ENCODE data around the gene LMAN1L.

LMAN1L gene

GRCh38 chr15:74827614-74828013 is 15.0 kb downstream of the LMAN1L start:
- Histone ChIP-seq H2AFZ (ENCODE audit: low read length) (no peak overlapping the region), H3K4me3 (ENCODE audit: low read depth, low read length, poor library complexity, severe bottlenecking) (no peak overlapping the region), H3K9me3 (ENCODE audit: low read length) (no peaks in the 10 kb centered on the region), H3K36me3 (ENCODE audit: insufficient read depth, low read length) (no peaks in the 10 kb centered on the region), H3F3A (ENCODE audit: insufficient read depth, low read length) (no peaks in the 10 kb centered on the region), H3K4me2 (ENCODE audit: low read length) (no peak overlapping the region), H3K27ac (ENCODE audit: low read depth, low read length, poor library complexity, severe bottlenecking) (no peak overlapping the region), H3K27me3 (ENCODE audit: insufficient read depth, low read length) (no peaks in the 10 kb centered on the region), H3K9me2 (ENCODE audit: low read depth, low read length) (no peaks in the 10 kb centered on the region), H4K20me1 (ENCODE audit: insufficient read depth, low read length) (no peaks in the 10 kb centered on the region), H3K9ac (ENCODE audit: low read length) (no peak overlapping the region), H3K79me2 (ENCODE audit: insufficient read depth, low read length) (no peaks in the 10 kb centered on the region), H3K4me1 (ENCODE audit: insufficient read depth, low read length, severe bottlenecking) (no peaks in the 10 kb centered on the region)
- no peak for TF ChIP-seq EZH2 (IDR thresholded peaks at IDR 0.05; ENCODE audit: borderline replicate concordance, low read length)
- TF ChIP-seq CTCF (IDR thresholded peaks at IDR 0.05; ENCODE audit: low read length) = no peak

GRCh38 chr15:74828835-74829234 is 16.2 kb downstream of the LMAN1L start:
- no peak overlapping the region for H3K4me2 ChIP-seq (ENCODE audit: low read length)
- TF ChIP-seq EZH2 (IDR thresholded peaks at IDR 0.05; ENCODE audit: borderline replicate concordance, low read length) (no peak), CTCF (IDR thresholded peaks at IDR 0.05; ENCODE audit: low read length) (no peak)
- no peak overlapping the region for H3K27ac ChIP-seq (ENCODE audit: low read depth, low read length, poor library complexity, severe bottlenecking)
- H2AFZ ChIP-seq (ENCODE audit: low read length) = no peak overlapping the region
- no peaks in the 10 kb centered on the region for H3K9me3 ChIP-seq (ENCODE audit: low read length)
- H3K79me2 ChIP-seq (ENCODE audit: insufficient read depth, low read length) = no peaks in the 10 kb centered on the region
- H3K4me1 ChIP-seq (ENCODE audit: insufficient read depth, low read length, severe bottlenecking) = no peaks in the 10 kb centered on the region
- no peak overlapping the region for H3K9ac ChIP-seq (ENCODE audit: low read length)
- no peak overlapping the region for H3K4me3 ChIP-seq (ENCODE audit: low read depth, low read length, poor library complexity, severe bottlenecking)
- no peaks in the 10 kb centered on the region for H3K9me2 ChIP-seq (ENCODE audit: low read depth, low read length)
- no peaks in the 10 kb centered on the region for H3K36me3 ChIP-seq (ENCODE audit: insufficient read depth, low read length)
- H3F3A ChIP-seq (ENCODE audit: insufficient read depth, low read length) = no peaks in the 10 kb centered on the region
- H3K27me3 ChIP-seq (ENCODE audit: insufficient read depth, low read length) = no peaks in the 10 kb centered on the region
- H4K20me1 ChIP-seq (ENCODE audit: insufficient read depth, low read length) = no peaks in the 10 kb centered on the region

GRCh38 chr15:74829486-74829885 is 16.9 kb downstream of the LMAN1L start:
- Histone ChIP-seq H3K4me2 (ENCODE audit: low read length) (no peak overlapping the region), H3K27ac (ENCODE audit: low read depth, low read length, poor library complexity, severe bottlenecking) (no peak overlapping the region), H3K9me2 (ENCODE audit: low read depth, low read length) (no peaks in the 10 kb centered on the region)

More at GRCh38 chr15:74829486-74829885, 16.9 kb downstream of the LMAN1L start:
- Histone ChIP-seq H3K4me3 (ENCODE audit: low read depth, low read length, poor library complexity, severe bottlenecking) (no peak overlapping the region), H3K9ac (ENCODE audit: low read length) (no peak overlapping the region), H3K4me1 (ENCODE audit: insufficient read depth, low read length, severe bottlenecking) (no peaks in the 10 kb centered on the region), H4K20me1 (ENCODE audit: insufficient read depth, low read length) (no peaks in the 10 kb centered on the region), H3K36me3 (ENCODE audit: insufficient read depth, low read length) (no peaks in the 10 kb centered on the region), H3K79me2 (ENCODE audit: insufficient read depth, low read length) (no peaks in the 10 kb centered on the region), H2AFZ (ENCODE audit: low read length) (no peak overlapping the region), H3K9me3 (ENCODE audit: low read length) (no peaks in the 10 kb centered on the region), H3F3A (ENCODE audit: insufficient read depth, low read length) (no peaks in the 10 kb centered on the region), H3K27me3 (ENCODE audit: insufficient read depth, low read length) (no peaks in the 10 kb centered on the region)
- TF ChIP-seq CTCF (IDR thresholded peaks at IDR 0.05; ENCODE audit: low read length) = no peak
- no peak for TF ChIP-seq EZH2 (IDR thresholded peaks at IDR 0.05; ENCODE audit: borderline replicate concordance, low read length)
